HepG2 (cell line): ENCODE measurements around the gene FIS1. TPM values are rescaled to one million over a fixed set of nuclear protein-coding genes. Genes with fewer than 3 reads are reported as not detected.
A peak's percentile ranks its signal among the peaks of the same experiment; 100 is the strongest.

Source experiments
- ERF ChIP-seq: IDR thresholded peaks from 2 replicates; pipeline ENCODE4 v1.6.1; 2018; ENCODE audit warnings: missing biosample characterization, missing genetic modification reagents
- FOXO1 ChIP-seq: sonication (generic); formaldehyde crosslinking; IDR thresholded peaks from 2 replicates; pipeline ENCODE4 v1.4.0; 2020; ENCODE audit warnings: missing genetic modification reagents
- MTF2 ChIP-seq: sonication (generic); formaldehyde crosslinking; IDR thresholded peaks from 2 replicates; pipeline ENCODE4 v1.5.0; 2020; ENCODE audit warnings: missing genetic modification reagents, borderline replicate concordance
- POLR2AphosphoS2 ChIP-seq: IDR thresholded peaks from 2 replicates; pipeline ENCODE4 v1.6.1; 2011; ENCODE audit warnings: low read depth, low read length, improper control_type of control experiment
- RBFOX2 ChIP-seq: fragments of 200-400 bp; formaldehyde crosslinking; IDR thresholded peaks from 2 replicates; pipeline ENCODE4 v1.6.1; 2017; ENCODE audit warnings: low read depth, mild to moderate bottlenecking, low read length
- RCOR2 ChIP-seq: IDR thresholded peaks from 2 replicates; pipeline ENCODE4 v1.6.1; 2016; ENCODE audit warnings: missing biosample characterization, missing genetic modification reagents
- TCF12 ChIP-seq, 2 experiments: fragments of 450-650 bp in 1 of 2; sonication (generic) in 1 of 2; formaldehyde crosslinking in 1 of 2; IDR thresholded peaks; 2 replicates each; pipeline versions ENCODE4 v1.6.1 to v1.8.0; 2017 to 2022; ENCODE audit warnings: antibody characterized with exemption in 1 of 2, mild to moderate bottlenecking in 1 of 2, missing genetic modification reagents in 1 of 2, moderate library complexity in 1 of 2
- TCF7 ChIP-seq: sonication (generic); IDR thresholded peaks from 2 replicates; pipeline ENCODE4 v1.6.1; 2016; ENCODE audit warnings: antibody characterized with exemption, low read depth
- ZFYVE20 ChIP-seq: sonication (generic); formaldehyde crosslinking; IDR thresholded peaks from 2 replicates; pipeline ENCODE4 v1.8.0; 2023; ENCODE audit warnings: low read depth, mild to moderate bottlenecking, moderate library complexity, missing genetic modification reagents, borderline replicate concordance
- polyA plus RNA-seq, 8 experiments: library from polyadenylated mRNA; depleted of rRNA in 3 of 8; stranded (reverse) in 7 of 8; unstranded in 1 of 8; fragments of >200 nt; fragmentation: Illumina TruSeq in 4 of 8; extraction: Trizol in 4 of 8; gene quantifications; 2 replicates each; pipeline versions ENCODE4 v1.2.1 to v1.2.3, GENCODE V29; 2011 to 2016; ENCODE audit warnings: low read depth in 4 of 8, missing spikeins in 1 of 8, mixed read lengths in 1 of 8; ENCODE audit not compliant: insufficient read depth in 1 of 8
- total RNA-seq, 5 experiments: library from RNA; depleted of rRNA; stranded (reverse); fragments of >200 nt; fragmentation: Illumina TruSeq; extraction: Trizol; gene quantifications; 2 replicates each; pipeline ENCODE4 v1.2.3, GENCODE V29; 2016; ENCODE audit warnings: low read depth in 1 of 5
- TF ChIP-seq, protein P1 (sequence below): sonication (generic); formaldehyde crosslinking; IDR thresholded peaks from 2 replicates; pipeline ENCODE4 v1.8.0; 2022; ENCODE audit warnings: missing genetic modification reagents, mild to moderate bottlenecking, inconsistent platforms, borderline replicate concordance
- TF ChIP-seq, protein P2 (sequence below): fragments of 450-650 bp; IDR thresholded peaks from 2 replicates; pipeline ENCODE4 v1.6.1; 2016
- TF ChIP-seq, protein P3 (sequence below): sonication (generic); formaldehyde crosslinking; IDR thresholded peaks from 2 replicates; pipeline ENCODE4 v1.5.1; 2020; ENCODE audit warnings: missing genetic modification reagents, mild to moderate bottlenecking, borderline replicate concordance
- TF ChIP-seq, protein P4 (sequence below): sonication (generic); formaldehyde crosslinking; IDR thresholded peaks from 2 replicates; pipeline ENCODE4 v1.5.0; 2020; ENCODE audit warnings: mild to moderate bottlenecking, missing genetic modification reagents, borderline replicate concordance
- TF ChIP-seq, protein P5 (sequence below): sonication (generic); formaldehyde crosslinking; IDR thresholded peaks from 2 replicates; pipeline ENCODE4 v1.5.0; 2020; ENCODE audit warnings: missing genetic modification reagents
- TF ChIP-seq, protein P6 (sequence below): sonication (generic); formaldehyde crosslinking; IDR thresholded peaks from 2 replicates; pipeline ENCODE4 v1.4.0; 2020; ENCODE audit warnings: missing genetic modification reagents; ENCODE audit errors: not compliant biosample characterization
- TF ChIP-seq, protein P7 (sequence below): sonication (generic); formaldehyde crosslinking; IDR thresholded peaks from 2 replicates; pipeline ENCODE4 v1.4.0; 2020; ENCODE audit warnings: missing genetic modification reagents
- TF ChIP-seq, protein P8 (sequence below): conservative IDR thresholded peaks from 2 replicates; pipeline ENCODE4 v1.6.1; 2018; ENCODE audit warnings: missing genetic modification reagents

FIS1 gene
- total and polyA plus RNA-seq, 2 of the 13 experiments (the other 11 are each of a cell fraction or from before 2014, with no cell fraction given) = 97.5 to 101 TPM

DNA sequence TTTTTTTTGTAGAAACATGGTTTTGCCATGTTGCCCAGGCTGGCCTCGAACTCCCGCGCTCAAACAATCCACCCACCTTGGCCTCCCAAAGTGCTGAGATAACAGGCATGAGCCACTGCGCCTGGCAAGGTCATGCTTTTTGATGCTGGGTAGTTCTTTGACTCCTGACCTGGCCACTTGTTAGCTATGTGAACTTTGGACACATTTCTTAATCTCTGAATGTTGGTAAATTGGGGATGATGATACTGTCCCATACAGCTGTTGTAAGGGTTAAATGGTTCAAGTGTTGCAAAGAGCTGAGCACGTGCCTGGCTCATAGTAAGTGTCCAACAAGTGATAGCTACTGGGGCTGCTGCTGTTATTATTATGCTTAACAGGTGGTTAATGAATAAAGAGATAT lies 24.6 kb downstream of the FIS1 start (continued):
- TF ChIP-seq, protein P1, sequence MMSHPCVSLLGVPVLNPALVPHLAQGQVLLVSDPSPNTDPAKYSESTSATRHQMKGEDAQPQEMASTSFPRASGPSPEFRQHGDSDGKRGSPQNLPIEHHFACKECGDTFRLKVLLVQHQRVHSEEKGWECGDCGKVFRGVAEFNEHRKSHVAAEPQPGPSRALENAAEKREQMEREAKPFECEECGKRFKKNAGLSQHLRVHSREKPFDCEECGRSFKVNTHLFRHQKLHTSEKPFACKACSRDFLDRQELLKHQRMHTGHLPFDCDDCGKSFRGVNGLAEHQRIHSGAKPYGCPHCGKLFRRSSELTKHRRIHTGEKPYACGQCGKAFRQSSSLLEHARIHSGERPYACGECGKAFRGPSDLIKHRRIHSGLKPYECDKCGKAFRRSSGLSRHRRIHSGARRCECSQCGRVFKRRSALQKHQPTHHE (CRISPR knock-in tag) = no peak
- TF ChIP-seq RCOR2 (CRISPR knock-in tag) (no peak), TCF12 (IDR thresholded peaks at IDR 0.05) (no peak), TCF12 (CRISPR knock-in tag; IDR thresholded peaks at IDR 0.05) (no peak), MTF2 (CRISPR knock-in tag) (no peak), TCF7 (no peak), POLR2AphosphoS2 (no peak), ERF (CRISPR knock-in tag) (no peak), ZFYVE20 (CRISPR knock-in tag) (no peak), FOXO1 (no peak), RBFOX2 (no peak)
- TF ChIP-seq, protein P2, sequence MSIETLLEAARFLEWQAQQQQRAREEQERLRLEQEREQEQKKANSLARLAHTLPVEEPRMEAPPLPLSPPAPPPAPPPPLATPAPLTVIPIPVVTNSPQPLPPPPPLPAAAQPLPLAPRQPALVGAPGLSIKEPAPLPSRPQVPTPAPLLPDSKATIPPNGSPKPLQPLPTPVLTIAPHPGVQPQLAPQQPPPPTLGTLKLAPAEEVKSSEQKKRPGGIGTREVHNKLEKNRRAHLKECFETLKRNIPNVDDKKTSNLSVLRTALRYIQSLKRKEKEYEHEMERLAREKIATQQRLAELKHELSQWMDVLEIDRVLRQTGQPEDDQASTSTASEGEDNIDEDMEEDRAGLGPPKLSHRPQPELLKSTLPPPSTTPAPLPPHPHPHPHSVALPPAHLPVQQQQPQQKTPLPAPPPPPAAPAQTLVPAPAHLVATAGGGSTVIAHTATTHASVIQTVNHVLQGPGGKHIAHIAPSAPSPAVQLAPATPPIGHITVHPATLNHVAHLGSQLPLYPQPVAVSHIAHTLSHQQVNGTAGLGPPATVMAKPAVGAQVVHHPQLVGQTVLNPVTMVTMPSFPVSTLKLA = peak; percentile 12; the same call in 1 of the 2 replicates
- TF ChIP-seq, protein P3, sequence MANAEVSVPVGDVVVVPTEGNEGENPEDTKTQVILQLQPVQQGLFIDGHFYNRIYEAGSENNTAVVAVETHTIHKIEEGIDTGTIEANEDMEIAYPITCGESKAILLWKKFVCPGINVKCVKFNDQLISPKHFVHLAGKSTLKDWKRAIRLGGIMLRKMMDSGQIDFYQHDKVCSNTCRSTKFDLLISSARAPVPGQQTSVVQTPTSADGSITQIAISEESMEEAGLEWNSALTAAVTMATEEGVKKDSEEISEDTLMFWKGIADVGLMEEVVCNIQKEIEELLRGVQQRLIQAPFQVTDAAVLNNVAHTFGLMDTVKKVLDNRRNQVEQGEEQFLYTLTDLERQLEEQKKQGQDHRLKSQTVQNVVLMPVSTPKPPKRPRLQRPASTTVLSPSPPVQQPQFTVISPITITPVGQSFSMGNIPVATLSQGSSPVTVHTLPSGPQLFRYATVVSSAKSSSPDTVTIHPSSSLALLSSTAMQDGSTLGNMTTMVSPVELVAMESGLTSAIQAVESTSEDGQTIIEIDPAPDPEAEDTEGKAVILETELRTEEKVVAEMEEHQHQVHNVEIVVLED (CRISPR knock-in tag) = no peak
- TF ChIP-seq, protein P4, sequence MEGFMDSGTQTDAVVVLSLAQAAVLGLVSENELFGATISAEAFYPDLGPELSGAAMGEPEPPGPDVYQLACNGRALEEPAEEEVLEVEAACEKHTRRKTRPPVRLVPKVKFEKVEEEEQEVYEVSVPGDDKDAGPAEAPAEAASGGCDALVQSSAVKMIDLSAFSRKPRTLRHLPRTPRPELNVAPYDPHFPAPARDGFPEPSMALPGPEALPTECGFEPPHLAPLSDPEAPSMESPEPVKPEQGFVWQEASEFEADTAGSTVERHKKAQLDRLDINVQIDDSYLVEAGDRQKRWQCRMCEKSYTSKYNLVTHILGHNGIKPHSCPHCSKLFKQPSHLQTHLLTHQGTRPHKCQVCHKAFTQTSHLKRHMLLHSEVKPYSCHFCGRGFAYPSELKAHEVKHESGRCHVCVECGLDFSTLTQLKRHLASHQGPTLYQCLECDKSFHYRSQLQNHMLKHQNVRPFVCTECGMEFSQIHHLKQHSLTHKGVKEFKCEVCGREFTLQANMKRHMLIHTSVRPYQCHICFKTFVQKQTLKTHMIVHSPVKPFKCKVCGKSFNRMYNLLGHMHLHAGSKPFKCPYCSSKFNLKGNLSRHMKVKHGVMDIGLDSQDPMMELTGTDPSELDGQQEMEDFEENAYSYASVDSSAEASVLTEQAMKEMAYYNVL (CRISPR knock-in tag) = no peak
- TF ChIP-seq, protein P5, sequence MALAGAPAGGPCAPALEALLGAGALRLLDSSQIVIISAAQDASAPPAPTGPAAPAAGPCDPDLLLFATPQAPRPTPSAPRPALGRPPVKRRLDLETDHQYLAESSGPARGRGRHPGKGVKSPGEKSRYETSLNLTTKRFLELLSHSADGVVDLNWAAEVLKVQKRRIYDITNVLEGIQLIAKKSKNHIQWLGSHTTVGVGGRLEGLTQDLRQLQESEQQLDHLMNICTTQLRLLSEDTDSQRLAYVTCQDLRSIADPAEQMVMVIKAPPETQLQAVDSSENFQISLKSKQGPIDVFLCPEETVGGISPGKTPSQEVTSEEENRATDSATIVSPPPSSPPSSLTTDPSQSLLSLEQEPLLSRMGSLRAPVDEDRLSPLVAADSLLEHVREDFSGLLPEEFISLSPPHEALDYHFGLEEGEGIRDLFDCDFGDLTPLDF (CRISPR knock-in tag) = no peak
- TF ChIP-seq, protein P6, sequence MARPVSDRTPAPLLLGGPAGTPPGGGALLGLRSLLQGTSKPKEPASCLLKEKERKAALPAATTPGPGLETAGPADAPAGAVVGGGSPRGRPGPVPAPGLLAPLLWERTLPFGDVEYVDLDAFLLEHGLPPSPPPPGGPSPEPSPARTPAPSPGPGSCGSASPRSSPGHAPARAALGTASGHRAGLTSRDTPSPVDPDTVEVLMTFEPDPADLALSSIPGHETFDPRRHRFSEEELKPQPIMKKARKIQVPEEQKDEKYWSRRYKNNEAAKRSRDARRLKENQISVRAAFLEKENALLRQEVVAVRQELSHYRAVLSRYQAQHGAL (CRISPR knock-in tag) = no peak
- TF ChIP-seq, protein P7, sequence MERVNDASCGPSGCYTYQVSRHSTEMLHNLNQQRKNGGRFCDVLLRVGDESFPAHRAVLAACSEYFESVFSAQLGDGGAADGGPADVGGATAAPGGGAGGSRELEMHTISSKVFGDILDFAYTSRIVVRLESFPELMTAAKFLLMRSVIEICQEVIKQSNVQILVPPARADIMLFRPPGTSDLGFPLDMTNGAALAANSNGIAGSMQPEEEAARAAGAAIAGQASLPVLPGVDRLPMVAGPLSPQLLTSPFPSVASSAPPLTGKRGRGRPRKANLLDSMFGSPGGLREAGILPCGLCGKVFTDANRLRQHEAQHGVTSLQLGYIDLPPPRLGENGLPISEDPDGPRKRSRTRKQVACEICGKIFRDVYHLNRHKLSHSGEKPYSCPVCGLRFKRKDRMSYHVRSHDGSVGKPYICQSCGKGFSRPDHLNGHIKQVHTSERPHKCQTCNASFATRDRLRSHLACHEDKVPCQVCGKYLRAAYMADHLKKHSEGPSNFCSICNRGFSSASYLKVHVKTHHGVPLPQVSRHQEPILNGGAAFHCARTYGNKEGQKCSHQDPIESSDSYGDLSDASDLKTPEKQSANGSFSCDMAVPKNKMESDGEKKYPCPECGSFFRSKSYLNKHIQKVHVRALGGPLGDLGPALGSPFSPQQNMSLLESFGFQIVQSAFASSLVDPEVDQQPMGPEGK (CRISPR knock-in tag) = peak; percentile 27; the same call in 1 of the 2 replicates
- TF ChIP-seq, protein P8, sequence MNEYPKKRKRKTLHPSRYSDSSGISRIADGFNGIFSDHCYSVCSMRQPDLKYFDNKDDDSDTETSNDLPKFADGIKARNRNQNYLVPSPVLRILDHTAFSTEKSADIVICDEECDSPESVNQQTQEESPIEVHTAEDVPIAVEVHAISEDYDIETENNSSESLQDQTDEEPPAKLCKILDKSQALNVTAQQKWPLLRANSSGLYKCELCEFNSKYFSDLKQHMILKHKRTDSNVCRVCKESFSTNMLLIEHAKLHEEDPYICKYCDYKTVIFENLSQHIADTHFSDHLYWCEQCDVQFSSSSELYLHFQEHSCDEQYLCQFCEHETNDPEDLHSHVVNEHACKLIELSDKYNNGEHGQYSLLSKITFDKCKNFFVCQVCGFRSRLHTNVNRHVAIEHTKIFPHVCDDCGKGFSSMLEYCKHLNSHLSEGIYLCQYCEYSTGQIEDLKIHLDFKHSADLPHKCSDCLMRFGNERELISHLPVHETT = no peak
